Panc1 (cell line): ENCODE data around the gene NTS.

Experiments
- POLR2AphosphoS5 ChIP-seq: IDR thresholded peaks from 2 replicates; pipeline ENCODE4 v1.6.1; 2012; ENCODE audit warnings: mild to moderate bottlenecking, low read depth, low read length, moderate library complexity
- SIN3A ChIP-seq: IDR thresholded peaks from 2 replicates; pipeline ENCODE4 v1.6.1; 2012; ENCODE audit warnings: low read depth, mild to moderate bottlenecking, low read length, moderate library complexity, borderline replicate concordance; ENCODE audit not compliant: insufficient read depth
- TF ChIP-seq, protein P1 (sequence below): fragments of 450-650 bp; IDR thresholded peaks from 2 replicates; pipeline ENCODE4 v1.5.1; 2017; ENCODE audit warnings: mild to moderate bottlenecking
- TF ChIP-seq, protein P2 (sequence below), 2 experiments: IDR thresholded peaks; 2 replicates each; pipeline ENCODE4 v1.6.1; 2011 to 2012; ENCODE audit warnings: low read depth in 2 of 2, control low read depth in 1 of 2, low read length in 1 of 2, mild to moderate bottlenecking in 1 of 2, moderate library complexity in 1 of 2; ENCODE audit not compliant: insufficient read depth in 1 of 2

DNA sequence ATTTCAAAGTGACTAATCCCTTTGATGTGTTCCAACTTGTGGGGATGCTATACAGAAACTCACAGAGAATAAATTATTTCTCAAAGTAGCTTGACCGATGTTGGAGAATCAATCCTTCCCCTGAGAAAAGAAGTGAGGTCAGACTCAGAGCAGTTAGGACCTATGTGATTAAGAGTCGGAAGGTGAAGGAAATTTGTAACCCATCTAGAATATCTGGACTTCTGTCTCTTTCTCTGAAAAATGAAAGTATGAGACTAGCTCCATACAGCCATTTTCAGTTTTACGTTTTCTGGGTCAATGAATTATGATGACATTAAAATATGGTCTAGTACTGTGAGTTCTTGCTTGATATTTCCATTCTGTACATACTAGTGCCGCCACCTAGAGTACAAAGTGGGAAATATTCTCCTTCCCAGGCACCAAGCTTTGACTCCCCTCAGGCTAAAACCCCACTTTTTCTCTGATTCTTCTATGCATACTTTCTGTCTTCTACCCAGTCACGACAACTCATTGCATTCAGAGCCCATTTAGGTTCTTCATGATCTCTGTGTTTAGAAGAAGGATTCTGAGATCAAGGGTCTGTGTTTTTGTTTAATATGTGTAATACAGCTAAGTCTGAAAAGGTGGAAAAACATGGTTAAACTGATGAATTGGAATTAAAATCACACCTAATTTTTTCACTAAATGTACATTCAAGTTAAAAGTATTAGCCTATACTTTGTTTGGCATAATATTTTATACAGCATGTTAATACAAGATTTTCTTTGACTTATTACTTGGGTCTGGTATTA, 6.9 kb upstream of the NTS start:
- TF ChIP-seq, protein P1, sequence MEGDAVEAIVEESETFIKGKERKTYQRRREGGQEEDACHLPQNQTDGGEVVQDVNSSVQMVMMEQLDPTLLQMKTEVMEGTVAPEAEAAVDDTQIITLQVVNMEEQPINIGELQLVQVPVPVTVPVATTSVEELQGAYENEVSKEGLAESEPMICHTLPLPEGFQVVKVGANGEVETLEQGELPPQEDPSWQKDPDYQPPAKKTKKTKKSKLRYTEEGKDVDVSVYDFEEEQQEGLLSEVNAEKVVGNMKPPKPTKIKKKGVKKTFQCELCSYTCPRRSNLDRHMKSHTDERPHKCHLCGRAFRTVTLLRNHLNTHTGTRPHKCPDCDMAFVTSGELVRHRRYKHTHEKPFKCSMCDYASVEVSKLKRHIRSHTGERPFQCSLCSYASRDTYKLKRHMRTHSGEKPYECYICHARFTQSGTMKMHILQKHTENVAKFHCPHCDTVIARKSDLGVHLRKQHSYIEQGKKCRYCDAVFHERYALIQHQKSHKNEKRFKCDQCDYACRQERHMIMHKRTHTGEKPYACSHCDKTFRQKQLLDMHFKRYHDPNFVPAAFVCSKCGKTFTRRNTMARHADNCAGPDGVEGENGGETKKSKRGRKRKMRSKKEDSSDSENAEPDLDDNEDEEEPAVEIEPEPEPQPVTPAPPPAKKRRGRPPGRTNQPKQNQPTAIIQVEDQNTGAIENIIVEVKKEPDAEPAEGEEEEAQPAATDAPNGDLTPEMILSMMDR, result peak; percentile 72
- TF ChIP-seq POLR2AphosphoS5 (no peak), SIN3A (no peak)
- TF ChIP-seq, protein P2, sequence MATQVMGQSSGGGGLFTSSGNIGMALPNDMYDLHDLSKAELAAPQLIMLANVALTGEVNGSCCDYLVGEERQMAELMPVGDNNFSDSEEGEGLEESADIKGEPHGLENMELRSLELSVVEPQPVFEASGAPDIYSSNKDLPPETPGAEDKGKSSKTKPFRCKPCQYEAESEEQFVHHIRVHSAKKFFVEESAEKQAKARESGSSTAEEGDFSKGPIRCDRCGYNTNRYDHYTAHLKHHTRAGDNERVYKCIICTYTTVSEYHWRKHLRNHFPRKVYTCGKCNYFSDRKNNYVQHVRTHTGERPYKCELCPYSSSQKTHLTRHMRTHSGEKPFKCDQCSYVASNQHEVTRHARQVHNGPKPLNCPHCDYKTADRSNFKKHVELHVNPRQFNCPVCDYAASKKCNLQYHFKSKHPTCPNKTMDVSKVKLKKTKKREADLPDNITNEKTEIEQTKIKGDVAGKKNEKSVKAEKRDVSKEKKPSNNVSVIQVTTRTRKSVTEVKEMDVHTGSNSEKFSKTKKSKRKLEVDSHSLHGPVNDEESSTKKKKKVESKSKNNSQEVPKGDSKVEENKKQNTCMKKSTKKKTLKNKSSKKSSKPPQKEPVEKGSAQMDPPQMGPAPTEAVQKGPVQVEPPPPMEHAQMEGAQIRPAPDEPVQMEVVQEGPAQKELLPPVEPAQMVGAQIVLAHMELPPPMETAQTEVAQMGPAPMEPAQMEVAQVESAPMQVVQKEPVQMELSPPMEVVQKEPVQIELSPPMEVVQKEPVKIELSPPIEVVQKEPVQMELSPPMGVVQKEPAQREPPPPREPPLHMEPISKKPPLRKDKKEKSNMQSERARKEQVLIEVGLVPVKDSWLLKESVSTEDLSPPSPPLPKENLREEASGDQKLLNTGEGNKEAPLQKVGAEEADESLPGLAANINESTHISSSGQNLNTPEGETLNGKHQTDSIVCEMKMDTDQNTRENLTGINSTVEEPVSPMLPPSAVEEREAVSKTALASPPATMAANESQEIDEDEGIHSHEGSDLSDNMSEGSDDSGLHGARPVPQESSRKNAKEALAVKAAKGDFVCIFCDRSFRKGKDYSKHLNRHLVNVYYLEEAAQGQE (IDR thresholded peaks at IDR 0.05; ENCODE audit: insufficient read depth in 1 of 2, low read depth in 2 of 2, low read length in 1 of 2), result no peak
